A549 (cell line): ENCODE measurements around the gene WBP11. TPM values are rescaled to one million over a fixed set of nuclear protein-coding genes. Genes with fewer than 3 reads are reported as not detected.

Experiments
- ATAC-seq, 2 experiments: fragments of 200-7000 bp in 1 of 2; fragments of >200 bp in 1 of 2; cut with Nextera tagmentation in 1 of 2; cut with Tn5 transposase in 1 of 2; 3 replicates each; pipeline versions ENCODE4 v1.8.0 to v1.9.1; 2018 to 2020; ENCODE audit warnings: mild to moderate bottlenecking in 1 of 2, moderate library complexity in 1 of 2
- CTCF ChIA-PET: fragments of 300-600 bp; sonication (Branson Sonifier 250); formaldehyde crosslinking; extraction: SDS; loops from one replicate; lab custom pipeline; 2021; ENCODE audit warnings: antibody characterized with exemption, inconsistent platforms; lab: Yijun Ruan, JAX
- POLR2A ChIA-PET: fragments of 350-600 bp; formaldehyde crosslinking; extraction: SDS; loops from one replicate; lab custom pipeline; 2021; ENCODE audit warnings: antibody characterized with exemption, inconsistent platforms; lab: Yijun Ruan, JAX
- DNase-seq, 2 experiments: peaks; one replicate each; pipeline versions ENCODE4 v3.0.0 to v3.0.0-alpha.2; 2011 to 2016; ENCODE audit warnings: low read depth in 1 of 2, low spot score in 1 of 2
- FAIRE-seq: peaks from 2 replicates; lab custom pipeline; 2011; peaks lifted over from hg19 to GRCh38; lab: Jason Lieb, UNC
- H3K27ac ChIP-seq, 2 experiments: fragments of >200 bp; sonication (Bioruptor Twin); formaldehyde crosslinking; 3 replicates each; pipeline ENCODE4 v1.5.1; 2016 to 2017
- H3K4me1 ChIP-seq: fragments of >200 bp; sonication (Bioruptor Twin); formaldehyde crosslinking; 3 replicates; pipeline ENCODE4 v1.6.1; 2016
- H3K4me2 ChIP-seq: fragments of >200 bp; sonication (Bioruptor Twin); formaldehyde crosslinking; 3 replicates; pipeline ENCODE4 v1.6.1; 2016
- H3K4me3 ChIP-seq: fragments of >200 bp; sonication (Bioruptor Twin); formaldehyde crosslinking; 3 replicates; pipeline ENCODE4 v1.5.1; 2016
- H3K9me3 ChIP-seq: fragments of >200 bp; sonication (Bioruptor Twin); formaldehyde crosslinking; 3 replicates; pipeline ENCODE4 v1.6.1; 2016
- BCL3 ChIP-seq: fragments of >200 bp; sonication (Bioruptor Twin); formaldehyde crosslinking; IDR thresholded peaks from 3 replicates; pipeline ENCODE4 v1.6.1; 2016
- BHLHE40 ChIP-seq: IDR thresholded peaks from 2 replicates; pipeline ENCODE4 v1.6.1; 2012; ENCODE audit warnings: low read depth, low read length, inconsistent platforms
- ELK1 ChIP-seq: fragments of 150-350 bp; IDR thresholded peaks from 2 replicates; pipeline ENCODE4 v1.6.1; 2014; ENCODE audit warnings: low read depth, mild to moderate bottlenecking, low read length
- EP300 ChIP-seq, 2 experiments: fragments of >200 bp; sonication (Bioruptor Twin); formaldehyde crosslinking; IDR thresholded peaks; 2 replicates in 1 of 2; 3 replicates in 1 of 2; pipeline ENCODE4 v1.6.1; 2016 to 2017
- ESRRA ChIP-seq: fragments of 150-350 bp; IDR thresholded peaks from 2 replicates; pipeline ENCODE4 v1.6.1; 2014; ENCODE audit warnings: mild to moderate bottlenecking, low read length, borderline replicate concordance
- FOSB ChIP-seq: fragments of 250-450 bp; sonication (Bioruptor Pico); IDR thresholded peaks from 2 replicates; pipeline ENCODE4 v1.5.0; 2020; ENCODE audit warnings: mild to moderate bottlenecking, moderate library complexity
- GATA3 ChIP-seq: IDR thresholded peaks from 2 replicates; pipeline ENCODE4 v1.6.1; 2012; ENCODE audit warnings: borderline replicate concordance
- HES2 ChIP-seq: fragments of >200 bp; sonication (Bioruptor Twin); formaldehyde crosslinking; IDR thresholded peaks from 2 replicates; pipeline ENCODE4 v1.6.1; 2016
- KDM1A ChIP-seq: fragments of 200-600 bp; sonication (generic); IDR thresholded peaks from 2 replicates; pipeline ENCODE4 v1.6.1; 2016; ENCODE audit warnings: low read depth, mild to moderate bottlenecking
- KDM5A ChIP-seq: fragments of 200-600 bp; sonication (generic); IDR thresholded peaks from 2 replicates; pipeline ENCODE4 v1.6.1; 2016; ENCODE audit warnings: antibody characterized with exemption, mild to moderate bottlenecking
- MAFK ChIP-seq: fragments of 450-650 bp; IDR thresholded peaks from 2 replicates; pipeline ENCODE4 v1.6.1; 2014; ENCODE audit not compliant: partially characterized antibody
- MAX ChIP-seq: IDR thresholded peaks from 2 replicates; pipeline ENCODE4 v1.6.1; 2012
- NFE2L2 ChIP-seq: fragments of 150-350 bp; conservative IDR thresholded peaks from 2 replicates; pipeline ENCODE4 v1.6.1; 2014; ENCODE audit warnings: low read length
- NPAS2 ChIP-seq: fragments of 250-450 bp; sonication (Bioruptor Pico); IDR thresholded peaks from 2 replicates; pipeline ENCODE4 v1.8.0; 2022; ENCODE audit warnings: mild to moderate bottlenecking, moderate library complexity, borderline replicate concordance
- PBX3 ChIP-seq: IDR thresholded peaks from 2 replicates; pipeline ENCODE4 v1.6.1; 2012
- PHF8 ChIP-seq: fragments of 200-600 bp; sonication (generic); IDR thresholded peaks from 2 replicates; pipeline ENCODE4 v1.6.1; 2016; ENCODE audit warnings: low read depth, mild to moderate bottlenecking, antibody characterized with exemption, moderate library complexity, borderline replicate concordance
- RNF2 ChIP-seq: fragments of 200-600 bp; sonication (generic); IDR thresholded peaks from 2 replicates; pipeline ENCODE4 v1.6.1; 2016; ENCODE audit warnings: low read depth, mild to moderate bottlenecking, antibody characterized with exemption, moderate library complexity, borderline replicate concordance
- SREBF2 ChIP-seq: fragments of 450-650 bp; IDR thresholded peaks from 2 replicates; pipeline ENCODE4 v1.6.1; 2014; ENCODE audit warnings: mild to moderate bottlenecking, moderate library complexity
- TP53 ChIP-seq: fragments of 250-450 bp; sonication (Bioruptor Pico); IDR thresholded peaks from 2 replicates; pipeline ENCODE4 v1.5.0; 2021; ENCODE audit warnings: mild to moderate bottlenecking, moderate library complexity
- ZC3H11A ChIP-seq: fragments of 450-650 bp; IDR thresholded peaks from 2 replicates; pipeline ENCODE4 v1.6.1; 2014; ENCODE audit warnings: antibody characterized with exemption, mild to moderate bottlenecking
- ZSCAN20 ChIP-seq: fragments of 250-450 bp; sonication (Bioruptor Pico); IDR thresholded peaks from 2 replicates; pipeline ENCODE4 v1.8.0; 2022; ENCODE audit warnings: mild to moderate bottlenecking, moderate library complexity
- whole genome bisulfite sequencing: methylation state at CpG from one replicate; pipeline ENCODE4 v1.1.6; 2017; ENCODE audit errors: missing lambda C conversion rate; 5-methylcytosine and 5-hydroxymethylcytosine counted together
- polyA plus RNA-seq, 4 experiments: library from polyadenylated mRNA; depleted of rRNA in 3 of 4; stranded (reverse); fragments of >200 nt; fragmentation: RNase III in 1 of 4; extraction: RNeasy Plus Mini Kit Qiagen cat#74134 plus additional on column Dnase treatment in 1 of 4; gene quantifications; 2 replicates in 3 of 4; 3 replicates in 1 of 4; pipeline ENCODE4 v1.2.3, GENCODE V29; 2011 to 2017

WBP11 gene
- polyA plus RNA-seq, 2 of the 4 experiments (the other 2 are of a cell fraction): 45.7 to 50.3 TPM

- no peak for TF ChIP-seq ELK1
- TF ChIP-seq GATA3: peak; percentile 42; the same call in 1 of the 2 replicates
- TF ChIP-seq MAX: peak; percentile 54; the same call in 1 of the 2 replicates
- peak; percentile 100 for TF ChIP-seq PBX3
- TF ChIP-seq ZC3H11A: 0 out of 2 replicates have a peak, but pooled peaks have one; percentile 1
Observed at GRCh38 chr12:14774074-14774905, 29.0 kb downstream of the WBP11 start (continued).

DNA sequence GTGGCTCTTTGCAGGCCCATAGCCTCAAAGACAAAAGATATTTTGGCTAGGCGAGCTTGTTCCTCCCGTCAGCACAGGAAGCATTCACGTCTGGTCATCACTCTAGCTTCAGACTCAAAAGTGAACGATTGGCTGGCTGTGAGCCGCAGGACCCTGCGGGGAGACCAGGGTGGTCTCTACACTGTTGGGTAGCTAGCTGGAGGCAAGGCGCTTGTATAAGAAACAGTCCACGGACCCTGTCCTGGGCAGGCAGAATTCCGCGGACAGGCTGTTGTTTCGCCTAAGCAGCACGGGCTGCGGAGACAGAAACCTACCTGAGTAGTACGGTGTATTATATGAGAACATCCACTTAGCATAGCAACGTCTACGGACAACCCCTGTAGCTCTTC, 29.6 kb downstream of the WBP11 start:
- Histone ChIP-seq H3K9me3 (no peaks in the 10 kb centered on the region), H3K4me3 (peak overlapping the region; percentile 78), H3K27ac (peak overlapping the region; percentile 79 to 94), H3K4me2 (peak overlapping the region; percentile 68), H3K4me1 (peaks cover 32% of the 10 kb centered on the region)
- ATAC-seq: peak in 1 of 2 experiments; percentile 22; a peak in 3 of 6 replicates
- no peak for FAIRE-seq
- TF ChIP-seq ZSCAN20 (CRISPR knock-in tag) (no peak), FOSB (CRISPR knock-in tag) (no peak), BCL3 (no peak)
- peak in 1 of 2 experiments; percentile 31 for DNase-seq
- 27% methylated on average over 16 of the region's 16 CpGs for WGBS
- CTCF ChIA-PET: interaction anchor here (1.0 to 5.9 kb wide), 5 partner anchors 18 to 447 kb away, joined by 3 to 28 read pairs (median 3); partner anchors contain the start of gene RERG
- POLR2A ChIA-PET: interaction anchor here (1.2 to 3.9 kb wide), 6 partner anchors 9 to 32 kb away, joined by 4 to 44 read pairs (median 4); partner anchors contain the start of genes C12orf60 and WBP11

- FAIRE-seq (no peak), ATAC-seq (no peak), DNase-seq (no peak)
- Histone ChIP-seq H3K4me2 (peak overlapping the region; percentile 68), H3K27ac (peak overlapping the region in 1 of 2 experiments; percentile 35; a peak in 2 of 6 replicates), H3K9me3 (no peaks in the 10 kb centered on the region), H3K4me1 (peaks cover 38% of the 10 kb centered on the region), H3K4me3 (no peak overlapping the region)
- CTCF ChIA-PET: interaction anchor here (0.6 to 5.9 kb wide), 6 partner anchors 17 to 441 kb away, joined by 3 to 28 read pairs (median 3); no protein-coding TSS in a partner anchor
- POLR2A ChIA-PET: interaction anchor here (0.7 to 3.9 kb wide), 3 partner anchors 9 to 407 kb away, joined by 3 to 44 read pairs (median 4); partner anchors contain the start of genes C12orf60 and WBP11
- TF ChIP-seq SREBF2 (no peak), BHLHE40 (no peak), MAFK (no peak), NFE2L2 (no peak), RNF2 (no peak), FOSB (CRISPR knock-in tag) (no peak), TP53 (no peak), EP300 (IDR thresholded peaks at IDR 0.05) (no peak), ESRRA (no peak), KDM1A (no peak), HES2 (no peak), PHF8 (no peak), NPAS2 (CRISPR knock-in tag) (no peak), PBX3 (no peak), KDM5A (no peak)
- WGBS: 90% methylated on average over 5 of the region's 5 CpGs
Observed at GRCh38 chr12:14772946-14773345, 30.3 kb downstream of the WBP11 start.
